Cardiac septum (tissue), 1 donor: ENCODE measurements around the gene TNFRSF8. TPM values are rescaled to one million over a fixed set of nuclear protein-coding genes. Genes with fewer than 3 reads are reported as not detected.
"Not testable (repeated sequence)": the region's sequence is repeated elsewhere in the genome, so short reads cannot be mapped to it uniquely, and the experiment has no call there.

ENCODE experiments used
- DNase-seq: peaks from one replicate; pipeline ENCODE4 v3.0.0-alpha.2; 2020; ENCODE audit warnings: low spot score
- intact Hi-C: fragments of 100-400 bp; cut with DNase I; formaldehyde crosslinking; loops from one replicate; pipeline ENCODE4 v1.14.0; 2022
- total RNA-seq: library from RNA; stranded (reverse); fragmentation: NEBNext Ultra II Directional; extraction: Animal tissue kit (Norgen Biotek cat#: 25700); gene quantifications from one replicate; pipeline ENCODE4 v1.2.1, GENCODE V29; 2021
- donor health status: DM: no; HTN: no; CAD: no.

TNFRSF8 gene
- total RNA-seq, 1 donor from 2014 or later = 1.4 TPM

GRCh38 chr1:12106861-12107260, 43.8 kb downstream of the TNFRSF8 start:
- intact Hi-C loops, DNase-seq: not testable (repeated sequence)

DNA sequence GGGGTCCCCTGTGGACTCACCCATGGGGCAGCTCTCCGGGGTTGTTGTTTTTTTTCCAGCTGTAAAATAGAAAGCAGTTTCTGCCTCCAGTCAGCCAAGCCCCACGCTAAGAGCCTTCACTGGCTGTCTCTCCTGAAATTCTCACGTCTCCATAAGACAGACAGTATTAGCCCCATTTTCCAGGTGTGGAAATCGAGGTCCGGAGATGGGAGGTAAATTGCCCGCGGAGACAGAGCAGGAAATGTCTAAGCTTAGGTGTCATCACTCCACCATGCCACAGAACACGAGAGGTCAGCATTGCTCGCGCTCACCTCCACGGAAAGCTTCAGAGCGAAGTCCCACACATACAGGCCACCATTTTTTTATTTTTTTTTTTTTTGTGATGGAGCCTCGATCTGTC, 44.6 kb downstream of the TNFRSF8 start:
- peak; percentile 12 for DNase-seq
- intact Hi-C loops = no loop called here

GRCh38 chr1:12109901-12110300, 46.8 kb downstream of the TNFRSF8 start:
- DNase-seq = no peak
- intact Hi-C loops = no loop called here

- DNase-seq = no peak
- intact Hi-C loops = no loop called here
Measured at GRCh38 chr1:12111741-12112140, 48.6 kb downstream of the TNFRSF8 start.

GRCh38 chr1:12112711-12113161, 49.6 kb downstream of the TNFRSF8 start:
- DNase-seq = peak; percentile 51
- intact Hi-C loops = no loop called here

- intact Hi-C loops = no loop called here
- DNase-seq = peak; percentile 39
Measured at GRCh38 chr1:12113433-12114339, 50.6 kb downstream of the TNFRSF8 start.

- intact Hi-C loops = no loop called here
- DNase-seq = no peak
Measured at GRCh38 chr1:12114340-12114683, 51.2 kb downstream of the TNFRSF8 start.

- intact Hi-C loops = no loop called here
Measured at GRCh38 chr1:12114916-12115315, 51.8 kb downstream of the TNFRSF8 start.

DNA sequence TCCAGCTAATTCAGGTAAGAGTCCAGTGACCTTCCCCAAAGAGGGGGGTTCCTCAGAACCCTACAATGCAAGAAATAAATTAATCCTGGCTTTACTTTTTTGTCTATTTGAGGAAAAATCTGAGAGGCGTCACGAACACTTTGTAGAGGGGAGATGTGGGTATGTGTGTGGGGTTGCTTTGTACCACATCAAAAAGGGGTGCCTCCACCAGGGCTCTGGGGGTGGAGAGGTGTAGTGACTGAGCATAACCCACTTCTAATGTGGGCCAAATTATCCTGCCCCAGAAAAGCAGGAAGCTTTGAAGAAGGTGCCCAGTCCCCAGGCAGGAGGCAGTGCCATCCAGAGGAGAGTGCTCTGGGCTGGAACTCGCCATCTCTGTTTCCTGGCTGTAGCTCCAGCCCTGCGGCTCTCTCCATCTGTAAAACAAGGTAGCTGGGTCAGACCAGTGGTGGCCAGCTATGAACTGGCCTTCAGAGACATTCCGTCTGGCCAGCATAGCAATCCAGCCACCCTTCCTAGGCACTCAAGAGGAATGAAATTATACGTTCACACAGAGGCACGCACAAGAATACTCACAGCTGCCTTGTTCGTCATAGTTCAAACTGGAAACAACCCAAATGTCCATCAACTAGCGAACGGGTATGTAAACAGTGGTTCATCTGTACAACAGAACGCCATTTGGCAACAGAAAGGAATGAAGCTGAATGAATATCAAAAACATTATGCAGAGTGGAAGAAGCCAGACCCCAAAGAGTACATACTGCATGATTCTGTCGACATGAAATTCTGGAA, 58.3 kb downstream of the TNFRSF8 start:
- intact Hi-C loops = loop anchor here (10.0 kb wide), 1 partner anchor 533 kb away; no protein-coding TSS in a partner anchor
- no peak for DNase-seq

More at GRCh38 chr1:12114916-12115315, 51.8 kb downstream of the TNFRSF8 start:
- DNase-seq = no peak

- intact Hi-C loops = loop anchor here (10.0 kb wide), 1 partner anchor 532 kb away; no protein-coding TSS in a partner anchor
- DNase-seq = no peak
Measured at GRCh38 chr1:12123172-12123571, 60.1 kb downstream of the TNFRSF8 start.

DNA sequence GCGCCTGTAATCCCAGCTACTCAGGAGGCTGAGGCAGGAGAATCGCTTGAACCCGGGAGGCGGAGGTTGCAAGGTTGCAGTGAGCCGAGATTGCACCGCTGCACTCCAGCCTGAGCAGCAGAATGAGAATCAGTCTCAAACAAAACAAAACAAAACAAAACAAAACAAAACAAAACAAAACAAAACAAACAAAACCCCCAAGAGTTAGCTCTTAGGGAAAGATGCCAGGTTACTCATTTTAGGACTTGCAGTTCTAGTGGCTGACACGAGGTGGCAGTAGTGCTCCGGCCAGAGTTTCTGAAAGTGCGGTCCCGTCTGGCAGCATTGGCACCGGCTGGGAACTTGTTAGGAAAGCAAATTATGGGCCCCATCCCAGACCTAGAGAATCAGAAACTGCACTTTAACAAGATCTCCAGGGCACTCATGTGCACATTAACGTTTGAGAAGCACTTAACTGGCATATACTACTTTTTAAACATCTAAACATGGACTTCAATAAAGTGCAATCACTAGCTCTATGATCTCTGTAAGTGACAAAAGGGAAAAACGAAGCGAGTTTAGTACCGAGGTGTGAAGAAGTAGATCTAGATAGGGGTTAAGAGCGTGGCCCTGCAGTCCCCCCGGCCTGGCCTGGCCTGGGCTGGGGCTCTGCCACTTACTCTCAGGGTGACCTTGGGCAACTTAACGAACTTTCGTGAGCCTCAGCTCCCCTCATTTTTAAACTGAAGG, 61.8 kb downstream of the TNFRSF8 start:
- intact Hi-C loops = loop anchor here (1.0 to 10.0 kb wide), 2 partner anchors 83 to 530 kb away; no protein-coding TSS in a partner anchor

DNA sequence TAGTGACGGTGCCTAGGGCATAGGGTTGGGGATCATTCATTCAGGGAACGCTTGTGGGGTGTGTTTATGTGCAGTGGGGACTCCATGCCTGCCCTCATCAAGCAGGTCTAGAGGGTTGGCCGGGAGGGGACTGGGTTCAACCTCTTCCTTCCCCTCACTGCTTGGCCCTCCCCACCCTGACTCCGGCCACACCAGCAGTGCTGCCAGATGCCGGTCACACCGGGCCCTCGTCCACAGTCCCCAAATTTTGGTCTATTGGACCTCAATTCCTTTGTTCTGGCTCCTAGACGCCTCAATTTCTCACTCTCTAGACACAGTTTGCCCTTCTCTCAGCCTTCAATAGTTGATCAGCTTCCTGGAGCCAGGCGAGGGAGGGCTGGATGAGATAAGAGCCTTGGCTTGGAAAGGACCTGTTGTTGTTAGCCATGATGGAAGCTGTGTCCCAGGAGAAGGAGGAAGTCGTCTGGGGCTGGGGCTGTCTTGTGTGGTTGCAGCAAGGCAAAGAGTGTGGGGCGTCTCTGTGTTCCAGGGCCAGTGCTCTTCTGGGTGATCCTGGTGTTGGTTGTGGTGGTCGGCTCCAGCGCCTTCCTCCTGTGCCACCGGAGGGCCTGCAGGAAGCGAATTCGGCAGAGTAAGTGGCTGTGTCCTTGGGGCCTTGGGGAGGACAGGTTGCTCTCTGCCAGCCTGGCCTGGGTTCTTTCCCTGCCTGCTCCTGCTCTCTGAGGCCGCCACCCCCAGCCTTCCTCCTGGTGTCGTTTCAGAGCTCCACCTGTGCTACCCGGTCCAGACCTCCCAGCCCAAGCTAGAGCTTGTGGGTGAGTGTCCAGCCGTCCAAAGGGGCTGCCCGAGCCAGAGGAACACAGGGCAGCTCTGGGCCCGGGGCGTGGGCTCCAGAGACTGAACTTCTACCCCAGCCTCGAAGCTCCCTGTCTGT, 62.6 kb downstream of the TNFRSF8 start:
- intact Hi-C loops = loop anchor here (1.0 to 10.0 kb wide), 2 partner anchors 83 to 529 kb away; no protein-coding TSS in a partner anchor
- DNase-seq = no peak

More for the DNA sequence above, 61.8 kb downstream of the TNFRSF8 start:
- peak; percentile 93 for DNase-seq

- intact Hi-C loops = loop anchor here (10.0 kb wide), 1 partner anchor 528 kb away; no protein-coding TSS in a partner anchor
- DNase-seq = no peak
Measured at GRCh38 chr1:12126781-12127180, 63.7 kb downstream of the TNFRSF8 start.

DNA sequence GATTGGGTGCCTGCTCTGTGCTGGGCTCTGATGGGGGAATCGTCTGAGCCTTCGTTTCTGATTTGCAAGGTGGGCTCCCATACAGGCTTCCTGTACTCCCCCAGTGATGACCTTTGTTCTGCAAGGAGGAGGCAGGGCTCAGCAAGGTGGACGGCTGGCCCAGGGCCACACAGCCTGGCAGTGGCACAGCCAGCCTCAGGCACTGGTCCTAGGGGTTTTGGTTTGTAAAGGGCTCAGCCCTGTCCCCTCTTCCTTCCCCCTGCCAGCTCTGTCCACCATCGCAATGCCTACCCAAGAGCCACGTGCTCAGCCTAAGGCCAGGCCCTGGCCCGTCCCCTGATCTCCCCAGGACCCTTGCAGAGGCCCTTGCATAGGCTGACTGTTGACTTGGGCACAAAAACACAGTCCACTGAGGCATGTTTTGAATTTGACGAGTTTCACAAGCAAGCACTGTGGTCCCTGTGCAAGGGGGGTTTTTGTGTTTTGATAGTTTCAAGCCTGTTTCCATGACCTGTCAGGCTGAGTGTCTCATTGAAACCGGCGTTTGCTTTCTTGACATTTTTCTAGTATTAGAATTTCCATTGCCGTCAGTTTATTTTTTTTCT, 64.2 kb downstream of the TNFRSF8 start:
- intact Hi-C loops = loop anchor here (10.0 kb wide), 1 partner anchor 527 kb away; no protein-coding TSS in a partner anchor
- DNase-seq = no peak

- intact Hi-C loops = loop anchor here (10.0 kb wide), 1 partner anchor 527 kb away; no protein-coding TSS in a partner anchor
- no peak for DNase-seq
Measured at GRCh38 chr1:12128120-12128519, 65.0 kb downstream of the TNFRSF8 start.

DNA sequence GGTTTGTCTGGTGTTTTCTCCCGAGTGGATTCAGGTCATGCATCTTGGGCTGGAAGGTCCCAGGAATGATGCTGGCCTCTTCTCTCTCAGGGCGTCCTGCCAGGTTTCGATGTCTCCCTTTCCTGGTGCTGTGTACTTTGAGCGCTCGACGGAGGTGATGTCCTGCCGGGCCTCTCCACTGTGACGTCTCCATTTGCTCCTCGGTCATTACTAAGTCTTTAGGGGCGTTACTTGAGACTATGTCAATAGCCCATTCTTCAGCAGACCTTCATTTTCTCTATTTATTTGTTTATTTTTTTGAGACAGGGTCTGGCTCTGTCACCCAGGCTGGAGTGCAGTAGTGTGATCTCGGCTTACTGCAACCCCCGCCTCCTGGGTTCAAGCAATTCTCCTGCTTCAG, 66.5 kb downstream of the TNFRSF8 start:
- no peak for DNase-seq
- intact Hi-C loops = loop anchor here (10.0 kb wide), 1 partner anchor 525 kb away; no protein-coding TSS in a partner anchor

DNA sequence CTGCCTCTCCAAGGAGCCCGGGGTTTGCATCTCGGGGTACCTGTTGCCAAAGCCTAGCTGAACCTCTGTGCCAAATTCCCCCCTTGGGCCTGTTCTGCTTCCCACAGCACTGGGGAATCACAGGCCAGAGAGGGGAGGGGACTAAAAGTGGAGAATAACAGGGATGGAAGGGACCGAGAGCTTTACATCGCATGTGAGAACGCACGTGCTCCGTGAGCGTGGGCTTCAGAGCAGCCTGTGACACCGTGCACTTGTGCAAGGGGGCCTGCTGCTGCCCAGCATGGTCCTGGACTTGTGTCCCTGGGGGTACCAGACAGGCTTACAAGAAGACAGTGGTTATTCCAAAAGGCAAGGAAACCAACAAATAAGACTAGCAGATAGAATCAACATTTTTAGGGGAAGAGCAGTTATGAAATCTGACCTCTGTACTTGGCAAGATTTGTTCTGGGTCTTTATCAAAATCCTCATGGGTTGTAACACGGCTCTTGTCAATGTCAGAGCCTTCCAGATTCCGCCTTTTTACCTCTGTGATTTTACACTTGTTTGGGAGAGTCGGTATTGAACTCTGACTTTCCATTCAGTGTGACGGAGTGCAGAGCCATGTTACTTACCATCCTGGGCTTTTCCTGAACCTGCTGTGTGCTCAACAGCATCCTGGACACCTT, 67.5 kb downstream of the TNFRSF8 start:
- no peak for DNase-seq
- intact Hi-C loops = no loop called here
